Transverse colon (tissue), 4 donors: ENCODE data around the gene CDK5. TPM values are rescaled to one million over a fixed set of nuclear protein-coding genes. Genes with fewer than 3 reads are reported as not detected.

ENCODE experiments used
- DNase-seq: peaks from one replicate; pipeline ENCODE4 v3.0.0-alpha.2; 2019
- H3K27ac ChIP-seq, 4 donors: fragments of 200-600 bp; sonication (generic); 2 replicates each; pipeline ENCODE4 v1.5.1; 2016 to 2018; ENCODE audit warnings: inconsistent platforms in 4 of 4
- H3K27me3 ChIP-seq: fragments of 200-600 bp; sonication (generic); 2 replicates; pipeline ENCODE4 v1.5.1; 2017; ENCODE audit warnings: inconsistent platforms
- H3K36me3 ChIP-seq, 4 donors: fragments of 200-600 bp; sonication (generic); 2 replicates each; pipeline ENCODE4 v1.5.1; 2017 to 2019; ENCODE audit warnings: inconsistent platforms in 4 of 4
- H3K4me1 ChIP-seq, 4 donors: fragments of 200-600 bp; sonication (generic); 2 replicates each; pipeline ENCODE4 v1.5.1; 2017 to 2020; ENCODE audit warnings: inconsistent platforms in 4 of 4
- H3K4me3 ChIP-seq, 4 donors: fragments of 200-600 bp; sonication (generic); 1 replicate in 1 of 4; 2 replicates in 3 of 4; pipeline versions ENCODE4 v1.5.1 to v1.6.1; 2017 to 2019; ENCODE audit warnings: inconsistent platforms in 4 of 4
- H3K9me3 ChIP-seq, 2 donors: fragments of 200-600 bp; sonication (generic); 2 replicates each; pipeline ENCODE4 v1.5.1; 2017 to 2019; ENCODE audit warnings: inconsistent platforms in 2 of 2
- EP300 ChIP-seq: sonication (generic); formaldehyde crosslinking; IDR thresholded peaks from one replicate; pipeline ENCODE4 v1.6.1; 2017; ENCODE audit warnings: antibody characterized with exemption, low read depth
- POLR2A ChIP-seq: fragments of 450-650 bp; IDR thresholded peaks from one replicate; pipeline ENCODE4 v1.6.1; 2016; ENCODE audit warnings: antibody characterized with exemption, mild to moderate bottlenecking, moderate library complexity
- POLR2AphosphoS5 ChIP-seq, 3 donors: sonication (generic); formaldehyde crosslinking; IDR thresholded peaks; one replicate each; pipeline ENCODE4 v1.6.1; 2016; ENCODE audit warnings: antibody characterized with exemption in 3 of 3
- WGBS, 2 donors: methylation state at CpG; one replicate each; pipeline ENCODE4 v1.1.5; 2018; ENCODE audit warnings: low coverage in 1 of 2; 5-methylcytosine and 5-hydroxymethylcytosine counted together
- in situ Hi-C, 4 donors: fragments of 200-750 bp; cut with MboI; loops; one replicate each; pipeline versions ENCODE4 v1.15.0 to v1.15.1; 2017; ENCODE audit warnings: low sequenced_read_pairs in 3 of 4, low pct_ligation_motif_present in 1 of 4, low pct_unique_long_range_greater_than_20kb in 1 of 4
- intact Hi-C: fragments of 100-400 bp; cut with DNase I; formaldehyde crosslinking; loops from one replicate; pipeline ENCODE4 v1.15.1; 2023; ENCODE audit warnings: low total_unique reads
- total RNA-seq, 4 donors: library from RNA; depleted of rRNA; stranded (reverse); fragments of >200 nt; gene quantifications; one replicate each; pipeline ENCODE4 v1.1.0, GENCODE V29; 2016
- TF ChIP-seq, protein P1 (sequence below), 5 experiments: fragments of 200-600 bp in 3 of 5; fragments of 450-650 bp in 2 of 5; sonication (generic) in 3 of 5; IDR thresholded peaks; 1 replicate in 2 of 5; 2 replicates in 3 of 5; pipeline ENCODE4 v1.5.1; 2016 to 2017; ENCODE audit warnings: antibody characterized with exemption in 5 of 5, inconsistent platforms in 3 of 5, mild to moderate bottlenecking in 2 of 5, moderate library complexity in 1 of 5

The CDK5 gene
- total RNA-seq, 4 donors from 2014 or later: 1.1 to 33.8 (median 10.7) TPM

- TF ChIP-seq, protein P1, sequence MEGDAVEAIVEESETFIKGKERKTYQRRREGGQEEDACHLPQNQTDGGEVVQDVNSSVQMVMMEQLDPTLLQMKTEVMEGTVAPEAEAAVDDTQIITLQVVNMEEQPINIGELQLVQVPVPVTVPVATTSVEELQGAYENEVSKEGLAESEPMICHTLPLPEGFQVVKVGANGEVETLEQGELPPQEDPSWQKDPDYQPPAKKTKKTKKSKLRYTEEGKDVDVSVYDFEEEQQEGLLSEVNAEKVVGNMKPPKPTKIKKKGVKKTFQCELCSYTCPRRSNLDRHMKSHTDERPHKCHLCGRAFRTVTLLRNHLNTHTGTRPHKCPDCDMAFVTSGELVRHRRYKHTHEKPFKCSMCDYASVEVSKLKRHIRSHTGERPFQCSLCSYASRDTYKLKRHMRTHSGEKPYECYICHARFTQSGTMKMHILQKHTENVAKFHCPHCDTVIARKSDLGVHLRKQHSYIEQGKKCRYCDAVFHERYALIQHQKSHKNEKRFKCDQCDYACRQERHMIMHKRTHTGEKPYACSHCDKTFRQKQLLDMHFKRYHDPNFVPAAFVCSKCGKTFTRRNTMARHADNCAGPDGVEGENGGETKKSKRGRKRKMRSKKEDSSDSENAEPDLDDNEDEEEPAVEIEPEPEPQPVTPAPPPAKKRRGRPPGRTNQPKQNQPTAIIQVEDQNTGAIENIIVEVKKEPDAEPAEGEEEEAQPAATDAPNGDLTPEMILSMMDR (IDR thresholded peaks at IDR 0.05): no peak
- TF ChIP-seq POLR2AphosphoS5 (IDR thresholded peaks at IDR 0.05): peak; percentile 67 to 90 (median 88)
- TF ChIP-seq EP300: peak; percentile 58
- peak; percentile 55 for TF ChIP-seq POLR2A
- Histone ChIP-seq H3K27ac (peak overlapping the region; percentile 95 to 98 (median 96)), H3K9me3 (no peaks in the 10 kb centered on the region), H3K36me3 (no peaks in the 10 kb centered on the region), H3K4me1 (peaks cover 27 to 52% (median 51%) of the 10 kb centered on the region in 4 donors), H3K27me3 (no peaks in the 10 kb centered on the region), H3K4me3 (peak overlapping the region; percentile 27 to 80 (median 76))
- 0 to 2% methylated on average over 1 to 42 of the region's 46 CpGs for WGBS, 2 donors
- intact Hi-C loops: no loop called here
- in situ Hi-C loops: no loop called here
- peak; percentile 99 for DNase-seq
Observed at GRCh38 chr7:151057989-151058780, 488 bp upstream of the CDK5 start.

- no peaks in the 10 kb centered on the region for H3K9me3 ChIP-seq
- in situ Hi-C loops: no loop called here
- intact Hi-C loops: no loop called here
- 12 to 40% methylated on average over 6 to 26 of the region's 29 CpGs for WGBS, 2 donors
- peak overlapping the region; percentile 95 to 98 (median 96) for H3K27ac ChIP-seq
- peak overlapping the region; percentile 70 to 80 (median 74) for H3K4me3 ChIP-seq
- peaks cover 24 to 39% (median 38%) of the 10 kb centered on the region in 4 donors for H3K4me1 ChIP-seq
- no peaks in the 10 kb centered on the region for H3K36me3 ChIP-seq
- H3K27me3 ChIP-seq: no peaks in the 10 kb centered on the region
- TF ChIP-seq POLR2AphosphoS5 (IDR thresholded peaks at IDR 0.05) (no peak), POLR2A (no peak), EP300 (no peak)
- TF ChIP-seq, protein P1 (IDR thresholded peaks at IDR 0.05): peak in 1 of 5 experiments; percentile 21
- DNase-seq: no peak
Observed at GRCh38 chr7:151056666-151057505, 811 bp downstream of the CDK5 start.

GRCh38 chr7:151056283-151056665 lies 1.4 kb downstream of the CDK5 start:
- H3K9me3 ChIP-seq: no peaks in the 10 kb centered on the region
- H3K27me3 ChIP-seq: no peaks in the 10 kb centered on the region
- no peak overlapping the region for H3K27ac ChIP-seq
- WGBS, 2 donors: 82 to 90% methylated on average over 4 to 6 of the region's 6 CpGs
- no peak for TF ChIP-seq EP300
- no peak for TF ChIP-seq POLR2A
- no peak for TF ChIP-seq POLR2AphosphoS5 (IDR thresholded peaks at IDR 0.05)
- TF ChIP-seq, protein P1 (IDR thresholded peaks at IDR 0.05): no peak
- H3K36me3 ChIP-seq: no peaks in the 10 kb centered on the region
- intact Hi-C loops: no loop called here
- DNase-seq: no peak
- H3K4me3 ChIP-seq: no peak overlapping the region
- H3K4me1 ChIP-seq: peaks cover 18 to 35% (median 33%) of the 10 kb centered on the region in 4 donors
- in situ Hi-C loops: no loop called here

GRCh38 chr7:151053751-151054150 lies 3.9 kb downstream of the CDK5 start:
- Histone ChIP-seq H3K27ac (no peak overlapping the region), H3K9me3 (no peaks in the 10 kb centered on the region), H3K36me3 (no peaks in the 10 kb centered on the region), H3K27me3 (peaks cover 8% of the 10 kb centered on the region), H3K4me1 (peaks cover 6 to 23% (median 21%) of the 10 kb centered on the region in 4 donors), H3K4me3 (no peak overlapping the region)
- no peak for TF ChIP-seq POLR2A
- TF ChIP-seq, protein P1 (IDR thresholded peaks at IDR 0.05): no peak
- TF ChIP-seq EP300: no peak
- TF ChIP-seq POLR2AphosphoS5 (IDR thresholded peaks at IDR 0.05): no peak
- no peak for DNase-seq
- 97% methylated on average over 6 of the region's 8 CpGs; no CpG with 5 or more reads in 1 of the 2 donors for WGBS, 2 donors
- in situ Hi-C loops (no loop called here), intact Hi-C loops (loop anchor here (2.0 kb wide), 1 partner anchor 59 kb away; no protein-coding TSS in a partner anchor)
